HepG2 (cell line): Measurements from ENCODE around the gene ITM2B. TPM values are rescaled to one million over a fixed set of nuclear protein-coding genes. Genes with fewer than 3 reads are reported as not detected.

Experiments used
- ASH2L ChIP-seq: fragments of 300-600, 200-600 bp; sonication (generic); IDR thresholded peaks from 2 replicates; pipeline ENCODE4 v1.7.0; 2017; ENCODE audit warnings: low read depth, mild to moderate bottlenecking, moderate library complexity, mixed read lengths, low read length; ENCODE audit not compliant: insufficient read length
- CHD4 ChIP-seq: fragments of 200-600 bp; sonication (generic); IDR thresholded peaks from 2 replicates; pipeline ENCODE4 v1.7.0; 2017; ENCODE audit warnings: mild to moderate bottlenecking, low read length, borderline replicate concordance
- DR1 ChIP-seq: sonication (generic); formaldehyde crosslinking; IDR thresholded peaks from 2 replicates; pipeline ENCODE4 v1.8.0; 2021; ENCODE audit warnings: mild to moderate bottlenecking, missing genetic modification reagents, inconsistent platforms
- FLYWCH1 ChIP-seq: sonication (generic); formaldehyde crosslinking; IDR thresholded peaks from 2 replicates; pipeline ENCODE4 v1.8.1; 2023; ENCODE audit warnings: mild to moderate bottlenecking, missing genetic modification reagents
- HOXA3 ChIP-seq: sonication (generic); formaldehyde crosslinking; IDR thresholded peaks from 2 replicates; pipeline ENCODE4 v1.5.0; 2020; ENCODE audit warnings: missing genetic modification reagents
- MTA3 ChIP-seq: sonication (generic); formaldehyde crosslinking; IDR thresholded peaks from 2 replicates; pipeline ENCODE4 v1.4.0; 2020; ENCODE audit warnings: missing genetic modification reagents
- MYC ChIP-seq: sonication (generic); formaldehyde crosslinking; IDR thresholded peaks from 2 replicates; pipeline ENCODE4 v1.9.0; 2021; ENCODE audit warnings: missing genetic modification reagents, borderline replicate concordance
- NFE2L2 ChIP-seq: fragments of 150-350 bp; IDR thresholded peaks from 2 replicates; pipeline ENCODE4 v1.6.1; 2014; ENCODE audit warnings: low read length
- NFIC ChIP-seq: IDR thresholded peaks from 2 replicates; pipeline ENCODE4 v1.6.1; 2012; ENCODE audit warnings: mild to moderate bottlenecking, low read length, inconsistent platforms
- SMARCC2 ChIP-seq: fragments of 450-650 bp; IDR thresholded peaks from 2 replicates; pipeline ENCODE4 v1.6.1; 2017; ENCODE audit warnings: antibody characterized with exemption, mild to moderate bottlenecking
- ZBTB8A ChIP-seq: sonication (generic); formaldehyde crosslinking; IDR thresholded peaks from 2 replicates; pipeline ENCODE4 v1.4.0; 2020; ENCODE audit warnings: mild to moderate bottlenecking, low read depth, missing genetic modification reagents, borderline replicate concordance
- ZSCAN9 ChIP-seq: IDR thresholded peaks from 2 replicates; pipeline ENCODE4 v1.6.1; 2016; ENCODE audit warnings: borderline replicate concordance
- polyA plus RNA-seq, 8 experiments: library from polyadenylated mRNA; depleted of rRNA in 3 of 8; stranded (reverse) in 7 of 8; unstranded in 1 of 8; fragments of >200 nt; fragmentation: Illumina TruSeq in 4 of 8; extraction: Trizol in 4 of 8; gene quantifications; 2 replicates each; pipeline versions ENCODE4 v1.2.1 to v1.2.3, GENCODE V29; 2011 to 2016; ENCODE audit warnings: low read depth in 4 of 8, missing spikeins in 1 of 8, mixed read lengths in 1 of 8; ENCODE audit not compliant: insufficient read depth in 1 of 8
- total RNA-seq, 5 experiments: library from RNA; depleted of rRNA; stranded (reverse); fragments of >200 nt; fragmentation: Illumina TruSeq; extraction: Trizol; gene quantifications; 2 replicates each; pipeline ENCODE4 v1.2.3, GENCODE V29; 2016; ENCODE audit warnings: low read depth in 1 of 5
- TF ChIP-seq, protein P1 (sequence below): sonication (generic); formaldehyde crosslinking; IDR thresholded peaks from 2 replicates; pipeline ENCODE4 v1.4.0; 2020; ENCODE audit warnings: missing genetic modification reagents
- TF ChIP-seq, protein P2 (sequence below): sonication (generic); formaldehyde crosslinking; IDR thresholded peaks from 2 replicates; pipeline ENCODE4 v1.4.0; 2020; ENCODE audit warnings: mild to moderate bottlenecking, low read depth, missing genetic modification reagents
- TF ChIP-seq, protein P3 (sequence below): sonication (generic); formaldehyde crosslinking; IDR thresholded peaks from 2 replicates; pipeline ENCODE4 v1.4.0; 2020; ENCODE audit warnings: missing genetic modification reagents
- TF ChIP-seq, protein P4 (sequence below): sonication (generic); formaldehyde crosslinking; IDR thresholded peaks from 2 replicates; pipeline ENCODE4 v1.4.0; 2020; ENCODE audit warnings: missing genetic modification reagents; ENCODE audit errors: not compliant biosample characterization
- TF ChIP-seq, protein P5 (sequence below), 2 experiments: sonication (generic) in 1 of 2; formaldehyde crosslinking in 1 of 2; IDR thresholded peaks; 2 replicates each; pipeline versions ENCODE4 v1.4.0 to v1.6.1; 2016 to 2020; ENCODE audit warnings: borderline replicate concordance in 1 of 2, low read depth in 1 of 2, mild to moderate bottlenecking in 1 of 2, missing genetic modification reagents in 1 of 2

ITM2B gene
- total and polyA plus RNA-seq, 2 of the 13 experiments (the other 11 are each of a cell fraction or from before 2014, with no cell fraction given): 158 to 373 TPM

DNA sequence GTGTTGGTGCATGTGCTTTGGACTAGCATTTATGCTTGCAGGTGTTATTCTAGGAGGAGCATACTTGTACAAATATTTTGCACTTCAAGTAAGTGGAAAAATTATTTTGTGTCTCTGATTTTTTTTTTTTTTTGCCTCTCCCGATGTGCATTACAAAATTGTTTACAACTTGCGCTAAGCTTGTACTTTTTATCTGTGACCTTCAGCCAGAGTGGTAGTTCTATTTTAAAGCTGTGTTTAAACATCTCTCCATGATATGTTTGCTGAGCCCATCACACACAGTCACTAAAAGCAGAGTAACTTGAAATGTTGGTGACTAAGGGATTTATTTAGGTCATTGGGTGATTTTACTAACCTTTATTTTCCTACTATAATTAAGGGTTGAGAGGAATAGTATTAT lies 20.8 kb downstream of the ITM2B start (continued):
- no peak for TF ChIP-seq ZBTB8A (CRISPR knock-in tag)
- no peak for TF ChIP-seq NFE2L2
- TF ChIP-seq MYC (CRISPR knock-in tag): no peak
- TF ChIP-seq, protein P1, sequence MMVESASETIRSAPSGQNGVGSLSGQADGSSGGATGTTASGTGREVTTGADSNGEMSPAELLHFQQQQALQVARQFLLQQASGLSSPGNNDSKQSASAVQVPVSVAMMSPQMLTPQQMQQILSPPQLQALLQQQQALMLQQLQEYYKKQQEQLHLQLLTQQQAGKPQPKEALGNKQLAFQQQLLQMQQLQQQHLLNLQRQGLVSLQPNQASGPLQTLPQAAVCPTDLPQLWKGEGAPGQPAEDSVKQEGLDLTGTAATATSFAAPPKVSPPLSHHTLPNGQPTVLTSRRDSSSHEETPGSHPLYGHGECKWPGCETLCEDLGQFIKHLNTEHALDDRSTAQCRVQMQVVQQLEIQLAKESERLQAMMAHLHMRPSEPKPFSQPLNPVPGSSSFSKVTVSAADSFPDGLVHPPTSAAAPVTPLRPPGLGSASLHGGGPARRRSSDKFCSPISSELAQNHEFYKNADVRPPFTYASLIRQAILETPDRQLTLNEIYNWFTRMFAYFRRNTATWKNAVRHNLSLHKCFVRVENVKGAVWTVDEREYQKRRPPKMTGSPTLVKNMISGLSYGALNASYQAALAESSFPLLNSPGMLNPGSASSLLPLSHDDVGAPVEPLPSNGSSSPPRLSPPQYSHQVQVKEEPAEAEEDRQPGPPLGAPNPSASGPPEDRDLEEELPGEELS (CRISPR knock-in tag): peak; percentile 83
- TF ChIP-seq, protein P2, sequence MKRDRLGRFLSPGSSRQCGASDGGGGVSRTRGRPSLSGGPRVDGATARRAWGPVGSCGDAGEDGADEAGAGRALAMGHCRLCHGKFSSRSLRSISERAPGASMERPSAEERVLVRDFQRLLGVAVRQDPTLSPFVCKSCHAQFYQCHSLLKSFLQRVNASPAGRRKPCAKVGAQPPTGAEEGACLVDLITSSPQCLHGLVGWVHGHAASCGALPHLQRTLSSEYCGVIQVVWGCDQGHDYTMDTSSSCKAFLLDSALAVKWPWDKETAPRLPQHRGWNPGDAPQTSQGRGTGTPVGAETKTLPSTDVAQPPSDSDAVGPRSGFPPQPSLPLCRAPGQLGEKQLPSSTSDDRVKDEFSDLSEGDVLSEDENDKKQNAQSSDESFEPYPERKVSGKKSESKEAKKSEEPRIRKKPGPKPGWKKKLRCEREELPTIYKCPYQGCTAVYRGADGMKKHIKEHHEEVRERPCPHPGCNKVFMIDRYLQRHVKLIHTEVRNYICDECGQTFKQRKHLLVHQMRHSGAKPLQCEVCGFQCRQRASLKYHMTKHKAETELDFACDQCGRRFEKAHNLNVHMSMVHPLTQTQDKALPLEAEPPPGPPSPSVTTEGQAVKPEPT (CRISPR knock-in tag): no peak
- TF ChIP-seq ZSCAN9 (CRISPR knock-in tag): peak; percentile 34; the same call in 1 of the 2 replicates
- no peak for TF ChIP-seq SMARCC2
- TF ChIP-seq, protein P3, sequence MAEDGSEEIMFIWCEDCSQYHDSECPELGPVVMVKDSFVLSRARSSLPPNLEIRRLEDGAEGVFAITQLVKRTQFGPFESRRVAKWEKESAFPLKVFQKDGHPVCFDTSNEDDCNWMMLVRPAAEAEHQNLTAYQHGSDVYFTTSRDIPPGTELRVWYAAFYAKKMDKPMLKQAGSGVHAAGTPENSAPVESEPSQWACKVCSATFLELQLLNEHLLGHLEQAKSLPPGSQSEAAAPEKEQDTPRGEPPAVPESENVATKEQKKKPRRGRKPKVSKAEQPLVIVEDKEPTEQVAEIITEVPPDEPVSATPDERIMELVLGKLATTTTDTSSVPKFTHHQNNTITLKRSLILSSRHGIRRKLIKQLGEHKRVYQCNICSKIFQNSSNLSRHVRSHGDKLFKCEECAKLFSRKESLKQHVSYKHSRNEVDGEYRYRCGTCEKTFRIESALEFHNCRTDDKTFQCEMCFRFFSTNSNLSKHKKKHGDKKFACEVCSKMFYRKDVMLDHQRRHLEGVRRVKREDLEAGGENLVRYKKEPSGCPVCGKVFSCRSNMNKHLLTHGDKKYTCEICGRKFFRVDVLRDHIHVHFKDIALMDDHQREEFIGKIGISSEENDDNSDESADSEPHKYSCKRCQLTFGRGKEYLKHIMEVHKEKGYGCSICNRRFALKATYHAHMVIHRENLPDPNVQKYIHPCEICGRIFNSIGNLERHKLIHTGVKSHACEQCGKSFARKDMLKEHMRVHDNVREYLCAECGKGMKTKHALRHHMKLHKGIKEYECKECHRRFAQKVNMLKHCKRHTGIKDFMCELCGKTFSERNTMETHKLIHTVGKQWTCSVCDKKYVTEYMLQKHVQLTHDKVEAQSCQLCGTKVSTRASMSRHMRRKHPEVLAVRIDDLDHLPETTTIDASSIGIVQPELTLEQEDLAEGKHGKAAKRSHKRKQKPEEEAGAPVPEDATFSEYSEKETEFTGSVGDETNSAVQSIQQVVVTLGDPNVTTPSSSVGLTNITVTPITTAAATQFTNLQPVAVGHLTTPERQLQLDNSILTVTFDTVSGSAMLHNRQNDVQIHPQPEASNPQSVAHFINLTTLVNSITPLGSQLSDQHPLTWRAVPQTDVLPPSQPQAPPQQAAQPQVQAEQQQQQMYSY (CRISPR knock-in tag): no peak
- TF ChIP-seq ASH2L: no peak
- TF ChIP-seq, protein P4, sequence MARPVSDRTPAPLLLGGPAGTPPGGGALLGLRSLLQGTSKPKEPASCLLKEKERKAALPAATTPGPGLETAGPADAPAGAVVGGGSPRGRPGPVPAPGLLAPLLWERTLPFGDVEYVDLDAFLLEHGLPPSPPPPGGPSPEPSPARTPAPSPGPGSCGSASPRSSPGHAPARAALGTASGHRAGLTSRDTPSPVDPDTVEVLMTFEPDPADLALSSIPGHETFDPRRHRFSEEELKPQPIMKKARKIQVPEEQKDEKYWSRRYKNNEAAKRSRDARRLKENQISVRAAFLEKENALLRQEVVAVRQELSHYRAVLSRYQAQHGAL (CRISPR knock-in tag): no peak
- TF ChIP-seq HOXA3 (CRISPR knock-in tag): no peak
- no peak for TF ChIP-seq DR1 (CRISPR knock-in tag)
- no peak for TF ChIP-seq CHD4
- no peak for TF ChIP-seq FLYWCH1 (CRISPR knock-in tag)
- TF ChIP-seq MTA3 (CRISPR knock-in tag): no peak
- no peak for TF ChIP-seq NFIC
- TF ChIP-seq, protein P5, sequence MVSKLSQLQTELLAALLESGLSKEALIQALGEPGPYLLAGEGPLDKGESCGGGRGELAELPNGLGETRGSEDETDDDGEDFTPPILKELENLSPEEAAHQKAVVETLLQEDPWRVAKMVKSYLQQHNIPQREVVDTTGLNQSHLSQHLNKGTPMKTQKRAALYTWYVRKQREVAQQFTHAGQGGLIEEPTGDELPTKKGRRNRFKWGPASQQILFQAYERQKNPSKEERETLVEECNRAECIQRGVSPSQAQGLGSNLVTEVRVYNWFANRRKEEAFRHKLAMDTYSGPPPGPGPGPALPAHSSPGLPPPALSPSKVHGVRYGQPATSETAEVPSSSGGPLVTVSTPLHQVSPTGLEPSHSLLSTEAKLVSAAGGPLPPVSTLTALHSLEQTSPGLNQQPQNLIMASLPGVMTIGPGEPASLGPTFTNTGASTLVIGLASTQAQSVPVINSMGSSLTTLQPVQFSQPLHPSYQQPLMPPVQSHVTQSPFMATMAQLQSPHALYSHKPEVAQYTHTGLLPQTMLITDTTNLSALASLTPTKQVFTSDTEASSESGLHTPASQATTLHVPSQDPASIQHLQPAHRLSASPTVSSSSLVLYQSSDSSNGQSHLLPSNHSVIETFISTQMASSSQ (IDR thresholded peaks at IDR 0.05; ENCODE audit: low read depth): no peak
- TF ChIP-seq, protein P5 (CRISPR knock-in tag; IDR thresholded peaks at IDR 0.05; ENCODE audit: borderline replicate concordance): peak; percentile 73; the same call in 1 of the 2 replicates
